ENCODE data around the gene AICDA.

- TF ChIP-seq POLR2A (IDR thresholded peaks at IDR 0.05; ENCODE audit: low read length) (no peak), GATA1 (IDR thresholded peaks at IDR 0.05; ENCODE audit: low read depth, low read length) (no peak)
Observed at GRCh38 chr12:8638951-8639350, 26.3 kb upstream of the AICDA start.
